ENCODE results near the gene ASTL.

Gene ASTL

GRCh38 chr2:96083064-96083939 is 55.0 kb downstream of the ASTL start:
- no peak for DNase-seq (ENCODE audit: low read depth)

- DNase-seq (ENCODE audit: low read depth) = no peak
Measured at GRCh38 chr2:96082211-96083063, 55.9 kb downstream of the ASTL start.

- DNase-seq (ENCODE audit: low read depth) = no peak
Measured at GRCh38 chr2:96081042-96081441, 57.3 kb downstream of the ASTL start.

- no peak for DNase-seq (ENCODE audit: low read depth)
Measured at GRCh38 chr2:96075199-96075771, 63.0 kb downstream of the ASTL start.

GRCh38 chr2:96074156-96074555 is 64.1 kb downstream of the ASTL start:
- DNase-seq (ENCODE audit: low read depth) = no peak

- no peak for DNase-seq (ENCODE audit: low read depth)
Measured at GRCh38 chr2:96073170-96073775, 65.0 kb downstream of the ASTL start.

Measured in stimulated activated CD8-positive, alpha-beta memory T cell treated with anti-CD3 and anti-CD28 coated beads, Interleukin-15, amount 100 ng/mL, for 1 hour (primary cell).